Panc1 (cell line): ENCODE results near the gene CC2D1A. TPM values are rescaled to one million over a fixed set of nuclear protein-coding genes. Genes with fewer than 3 reads are reported as not detected.

Experiments used
- ATAC-seq: fragments of 200-7000 bp; cut with Tn5 transposase; 2 replicates; pipeline ENCODE4 v1.9.1; 2020; ENCODE audit warnings: mild to moderate bottlenecking, moderate library complexity
- Bru-seq: library from RNA; stranded (reverse); fragments of 400-500 nt; gene quantifications from one replicate; lab custom pipeline; 2021; lab: Mats Ljungman, UMichigan
- BruChase-seq, 2 experiments: library from RNA; stranded (reverse); fragments of 400-500 nt; gene quantifications; one replicate each; lab custom pipeline; 2021; lab: Mats Ljungman, UMichigan
- BruUV-seq: library from RNA; stranded (reverse); fragments of 400-500 nt; replicated peaks from 2 replicates; lab custom pipeline; 2021; lab: Mats Ljungman, UMichigan
- CTCF ChIA-PET: fragments of 300-600 bp; sonication (Branson Sonifier 250); formaldehyde crosslinking; loops from one replicate; lab custom pipeline; 2022; ENCODE audit warnings: antibody characterized with exemption; lab: Charles Lee
- POLR2A ChIA-PET: fragments of 300-600 bp; sonication (Branson Sonifier 250); formaldehyde crosslinking; loops from one replicate; lab custom pipeline; 2022; ENCODE audit warnings: antibody characterized with exemption; lab: Charles Lee
- DNase-seq: peaks from one replicate; pipeline ENCODE4 v3.0.0-alpha.2; 2010; ENCODE audit warnings: low read depth, low spot score
- H3K27ac ChIP-seq: 2 replicates; pipeline ENCODE4 v1.5.1; 2011; ENCODE audit warnings: mild to moderate bottlenecking, low read length, inconsistent platforms
- H3K27me3 ChIP-seq: fragments of 200-500 bp; sonication (Bioruptor generic); 2 replicates; pipeline ENCODE4 v1.6.0; 2014; ENCODE audit warnings: low read length, inconsistent platforms; ENCODE audit not compliant: control insufficient read depth, insufficient read depth
- H3K36me3 ChIP-seq: fragments of 200-500 bp; sonication (Bioruptor generic); 2 replicates; pipeline ENCODE4 v1.5.1; 2014; ENCODE audit warnings: inconsistent platforms, mild to moderate bottlenecking, low read length, moderate library complexity; ENCODE audit not compliant: control insufficient read depth, insufficient read depth
- H3K4me1 ChIP-seq: 2 replicates; pipeline ENCODE4 v1.5.1; 2011; ENCODE audit warnings: inconsistent platforms, mild to moderate bottlenecking, low read length, moderate library complexity; ENCODE audit not compliant: control insufficient read depth, insufficient read depth
- H3K4me3 ChIP-seq, 2 experiments: 2 replicates each; pipeline ENCODE4 v1.5.1; 2011 to 2012; ENCODE audit warnings: low read depth in 2 of 2, low read length in 2 of 2, mild to moderate bottlenecking in 2 of 2, inconsistent platforms in 1 of 2, moderate library complexity in 1 of 2
- H3K9me3 ChIP-seq: fragments of 200-500 bp; sonication (Bioruptor generic); 2 replicates; pipeline ENCODE4 v1.5.1; 2014; ENCODE audit warnings: low read depth, mild to moderate bottlenecking, inconsistent platforms, low read length, moderate library complexity; ENCODE audit not compliant: control insufficient read depth, insufficient read depth
- CTCF ChIP-seq: fragments of 450-650 bp; IDR thresholded peaks from 2 replicates; pipeline ENCODE4 v1.5.1; 2017; ENCODE audit warnings: mild to moderate bottlenecking
- POLR2AphosphoS5 ChIP-seq: IDR thresholded peaks from 2 replicates; pipeline ENCODE4 v1.6.1; 2012; ENCODE audit warnings: mild to moderate bottlenecking, low read depth, low read length, moderate library complexity
- REST ChIP-seq, 2 experiments: IDR thresholded peaks; 2 replicates each; pipeline ENCODE4 v1.6.1; 2011 to 2012; ENCODE audit warnings: low read depth in 2 of 2, control low read depth in 1 of 2, low read length in 1 of 2, mild to moderate bottlenecking in 1 of 2, moderate library complexity in 1 of 2; ENCODE audit not compliant: insufficient read depth in 1 of 2
- SIN3A ChIP-seq: IDR thresholded peaks from 2 replicates; pipeline ENCODE4 v1.6.1; 2012; ENCODE audit warnings: low read depth, mild to moderate bottlenecking, low read length, moderate library complexity, borderline replicate concordance; ENCODE audit not compliant: insufficient read depth
- TCF7L2 ChIP-seq: IDR thresholded peaks from 2 replicates; pipeline ENCODE4 v1.6.1; 2011; ENCODE audit warnings: mild to moderate bottlenecking, low read depth, low read length, inconsistent platforms
- in situ Hi-C: cut with HindIII; loops from 2 replicates; pipeline ENCODE4 v1.10.0; 2016; ENCODE audit warnings: low sequenced_read_pairs, low pct_unique_long_range_greater_than_20kb
- intact Hi-C: fragments of 100-400 bp; cut with micrococcal nuclease; formaldehyde crosslinking; loops from one replicate; pipeline ENCODE4 v1.10.0; 2022; ENCODE audit not compliant: unreplicated experiment
- long read RNA-seq: library from polyadenylated mRNA; unstranded; transcript quantifications from one replicate; pipeline ENCODE4 v2.0.0, GENCODE V29; 2021; ENCODE audit not compliant: unreplicated experiment
- polyA plus RNA-seq: library from polyadenylated mRNA; unstranded; fragments of >200 nt; gene quantifications from one replicate; pipeline ENCODE4 v1.2.1, GENCODE V29; 2012; ENCODE audit warnings: missing spikeins; ENCODE audit not compliant: insufficient read length
- total RNA-seq: library from RNA; stranded (reverse); gene quantifications from one replicate; pipeline ENCODE4 v1.2.1, GENCODE V29; 2021; ENCODE audit not compliant: unreplicated experiment

The CC2D1A gene
- 28.0 TPM for total RNA-seq
- polyA plus RNA-seq, result 30.8 TPM
- Bru-seq, nascent RNA, result percentile 48 among the genes with signal in this experiment
- BruChase-seq, experiment 1, labeled RNA remaining after a 2-hour chase, result percentile 53 among the genes with signal in this experiment
- BruChase-seq, experiment 2, labeled RNA remaining after a 6-hour chase, result percentile 60 among the genes with signal in this experiment
- long read RNA-seq, partial matches to known transcripts, result 20 of 38 reads
- long read RNA-seq, other reads (novel, unspliced or antisense), result 15 of 38 reads

DNA sequence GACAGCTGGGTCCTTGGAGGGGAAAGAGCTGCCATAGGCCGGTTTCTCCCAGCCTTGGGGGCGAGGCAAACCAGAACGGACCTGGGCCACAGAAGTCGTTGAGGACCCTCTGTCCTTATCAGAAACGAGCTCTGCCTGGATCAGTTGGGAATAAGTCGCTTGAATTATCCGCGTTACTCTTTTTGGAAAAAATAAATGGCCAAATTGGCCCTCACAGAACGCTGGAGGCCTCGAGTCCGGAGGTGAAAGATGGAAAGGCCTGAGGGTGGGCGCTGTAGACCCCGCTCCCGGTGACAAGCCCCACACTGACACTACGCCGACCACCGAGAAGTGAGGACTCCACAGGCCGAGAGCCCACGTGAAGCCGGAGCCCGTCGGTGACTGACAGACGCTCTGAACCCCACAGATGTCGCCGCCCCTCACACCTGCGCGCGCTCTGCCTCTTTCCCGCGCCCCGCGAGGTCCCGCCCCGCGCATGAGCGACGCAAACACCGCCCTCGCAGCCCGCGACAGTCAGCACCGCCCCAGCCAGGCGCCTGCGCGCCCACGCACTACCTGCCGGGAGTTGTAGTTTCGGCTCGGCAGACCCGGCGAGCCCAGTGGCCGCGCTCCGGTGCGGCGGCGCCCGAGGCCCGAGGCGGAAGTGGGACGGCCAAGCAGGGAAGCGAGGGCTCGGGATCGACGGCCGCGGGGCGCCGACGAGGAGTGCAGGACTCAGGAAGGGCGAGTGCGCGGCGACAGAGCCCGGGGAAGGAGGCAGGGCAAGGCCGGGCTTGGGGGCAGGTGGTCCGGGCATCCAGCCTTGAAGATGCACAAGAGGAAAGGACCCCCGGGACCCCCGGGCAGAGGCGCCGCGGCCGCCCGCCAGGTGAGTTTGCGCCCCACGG lies at the start of gene CC2D1A, which contains the start of gene BRME1:
Gene CC2D1A, plus strand, starts transcription at position 568 of the 887 bp plus-strand sequence. Its CDS starts 241 bp downstream, at position 809.
Gene BRME1, minus strand, starts transcription at position 484 of the 887 bp plus-strand sequence. CDS start 1,225 bp downstream, outside the sequence.
- Histone ChIP-seq H3K4me1 (no peaks in the 10 kb centered on the region), H3K27ac (peak within 1 kb of the TSS; percentile 69), H3K36me3 (no peaks in the 10 kb centered on the region; the same call in 1 of the 2 replicates), H3K27me3 (no peaks in the 10 kb centered on the region), H3K4me3 (peak within 1 kb of the TSS; percentile 67 to 68), H3K9me3 (no peaks in the 10 kb centered on the region)
- DNase-seq, result peak; percentile 39
- ChIA-PET CTCF (interaction anchor here (0.6 kb wide), 1 partner anchor 18 kb away, joined by 4 read pairs; no protein-coding TSS in a partner anchor), POLR2A (interaction anchor here (0.6 kb wide), 1 partner anchor 1917 kb away, joined by 3 read pairs; no protein-coding TSS in a partner anchor)
- TF ChIP-seq CTCF (no peak), SIN3A (peak; percentile 35; the same call in 1 of the 2 replicates), REST (IDR thresholded peaks at IDR 0.05; ENCODE audit: insufficient read depth in 1 of 2, low read depth in 2 of 2, low read length in 1 of 2) (no peak), TCF7L2 (no peak), POLR2AphosphoS5 (no peak)
- ATAC-seq, result peak; percentile 99
- in situ Hi-C loops, result no loop called here
- intact Hi-C loops, result no loop called here
- BruUV-seq, result no TSS peak

- in situ Hi-C loops (no loop called here), intact Hi-C loops (no loop called here)
- peak overlapping the region; percentile 73 for H3K27ac ChIP-seq
- H3K27me3 ChIP-seq, result no peaks in the 10 kb centered on the region
- H3K9me3 ChIP-seq, result no peaks in the 10 kb centered on the region
- DNase-seq (no peak), ATAC-seq (no peak)
- H3K4me3 ChIP-seq, result no peak overlapping the region
- no peaks in the 10 kb centered on the region for H3K36me3 ChIP-seq
- H3K4me1 ChIP-seq, result peaks cover 26% of the 10 kb centered on the region
- CTCF ChIA-PET, result interaction anchor here (0.6 kb wide), 1 partner anchor 48 kb away, joined by 3 read pairs; no protein-coding TSS in a partner anchor
- POLR2A ChIA-PET, result interaction anchor here (0.7 kb wide), 1 partner anchor 330 kb away, joined by 3 read pairs; no protein-coding TSS in a partner anchor
- TF ChIP-seq TCF7L2 (no peak), POLR2AphosphoS5 (no peak), SIN3A (no peak), REST (IDR thresholded peaks at IDR 0.05; ENCODE audit: insufficient read depth in 1 of 2, low read depth in 2 of 2, low read length in 1 of 2) (no peak), CTCF (no peak)
- BruUV-seq, result no TSS peak
Observed at GRCh38 chr19:13856497-13856896, 49.5 kb upstream of the CC2D1A start.
